ENCODE results near the gene KLHDC7B. TPM values are rescaled to one million over a fixed set of nuclear protein-coding genes. Genes with fewer than 3 reads are reported as not detected.
"Not testable (repeated sequence)": the region's sequence is repeated elsewhere in the genome, so short reads cannot be mapped to it uniquely, and the experiment has no call there.

The KLHDC7B gene
- total and polyA plus RNA-seq, 9 donors, result 0.04 to 0.13 (median 0.10) TPM; not detected in 2

- peaks cover 6% of the 10 kb centered on the region for H3K27me3 ChIP-seq
These were observed 10.6 kb upstream of the KLHDC7B start for GRCh38 chr22:50535113-50535512.

GRCh38 chr22:50536226-50536625, 9.5 kb upstream of the KLHDC7B start:
- intact Hi-C loops (cut with DNase I), result no loop called here
- H3K27me3 ChIP-seq, result peaks cover 4% of the 10 kb centered on the region
- TF ChIP-seq POLR2A (IDR thresholded peaks at IDR 0.05) (no peak), EP300 (IDR thresholded peaks at IDR 0.05) (no peak), CTCF (IDR thresholded peaks at IDR 0.05) (no peak)
- WGBS, 3 donors, result 32 to 42% (median 38%) methylated on average over 3 of the region's 3 CpGs
- no peak overlapping the region for H3K27ac ChIP-seq
- peaks cover 9% of the 10 kb centered on the region for H3K4me1 ChIP-seq (ENCODE audit: insufficient read depth)
- H3K4me3 ChIP-seq, result no peak overlapping the region
- H3K36me3 ChIP-seq, result no peaks in the 10 kb centered on the region
- H3K9me3 ChIP-seq, result no peaks in the 10 kb centered on the region
- DNase-seq, result no peak

More at GRCh38 chr22:50535113-50535512, 10.6 kb upstream of the KLHDC7B start:
- peaks cover 18% of the 10 kb centered on the region for H3K4me1 ChIP-seq (ENCODE audit: insufficient read depth)
- H3K9me3 ChIP-seq, result no peaks in the 10 kb centered on the region
- TF ChIP-seq POLR2A (IDR thresholded peaks at IDR 0.05) (no peak), EP300 (IDR thresholded peaks at IDR 0.05) (no peak), CTCF (IDR thresholded peaks at IDR 0.05) (no peak)
- 78 to 84% (median 84%) methylated on average over 7 to 8 of the region's 8 CpGs for WGBS, 3 donors
- no peak overlapping the region for H3K27ac ChIP-seq
- DNase-seq, result no peak
- intact Hi-C loops (cut with DNase I), result no loop called here
- no peaks in the 10 kb centered on the region for H3K36me3 ChIP-seq
- no peak overlapping the region for H3K4me3 ChIP-seq

- no peak for TF ChIP-seq CTCF (IDR thresholded peaks at IDR 0.05)
- TF ChIP-seq EP300 (IDR thresholded peaks at IDR 0.05), result no peak
- no peak for TF ChIP-seq POLR2A (IDR thresholded peaks at IDR 0.05)
- 84 to 85% (median 84%) methylated on average over 13 of the region's 13 CpGs for WGBS, 3 donors
- no peaks in the 10 kb centered on the region for H3K27me3 ChIP-seq
- no peak overlapping the region for H3K4me3 ChIP-seq
- H3K36me3 ChIP-seq, result no peaks in the 10 kb centered on the region
- DNase-seq, result no peak
- H3K27ac ChIP-seq, result no peak overlapping the region
- H3K9me3 ChIP-seq, result no peaks in the 10 kb centered on the region
- intact Hi-C loops (cut with DNase I), result no loop called here
- H3K4me1 ChIP-seq (ENCODE audit: insufficient read depth), result no peaks in the 10 kb centered on the region
These were observed 7.9 kb upstream of the KLHDC7B start for GRCh38 chr22:50537765-50538164.

GRCh38 chr22:50540381-50540780, 5.3 kb upstream of the KLHDC7B start:
- H3K36me3 ChIP-seq, result no peaks in the 10 kb centered on the region
- no peaks in the 10 kb centered on the region for H3K9me3 ChIP-seq
- no peak overlapping the region for H3K27ac ChIP-seq
- 80 to 82% (median 80%) methylated on average over 10 of the region's 10 CpGs for WGBS, 3 donors
- peaks cover 5% of the 10 kb centered on the region for H3K27me3 ChIP-seq
- TF ChIP-seq EP300 (IDR thresholded peaks at IDR 0.05), result no peak
- TF ChIP-seq POLR2A (IDR thresholded peaks at IDR 0.05), result no peak
- no peak for TF ChIP-seq CTCF (IDR thresholded peaks at IDR 0.05)
- H3K4me1 ChIP-seq (ENCODE audit: insufficient read depth), result no peaks in the 10 kb centered on the region
- H3K4me3 ChIP-seq, result no peak overlapping the region
- DNase-seq, result no peak
- intact Hi-C loops (cut with DNase I), result no loop called here

- intact Hi-C loops (cut with DNase I), result not testable (repeated sequence)
These were observed 4.1 kb upstream of the KLHDC7B start for GRCh38 chr22:50541667-50542026.

More at GRCh38 chr22:50541667-50542026, 4.1 kb upstream of the KLHDC7B start:
- H3K27me3 ChIP-seq; H3K4me3 ChIP-seq; H3K4me1 ChIP-seq (ENCODE audit: insufficient read depth); H3K27ac ChIP-seq; H3K36me3 ChIP-seq; H3K9me3 ChIP-seq: not testable (repeated sequence)
- 74 to 84% (median 79%) methylated on average over 5 of the region's 5 CpGs for WGBS, 3 donors
- DNase-seq, result peak in 1 of 5 donors; percentile 16
